SU-DHL-6 (cell line): ENCODE measurements around the gene ARMC9.

Source experiments
- H2AFZ ChIP-seq: fragments of 200-600 bp; sonication (generic); 2 replicates; pipeline ENCODE4 v1.6.1; 2014; ENCODE audit warnings: low read depth, mild to moderate bottlenecking, moderate library complexity, mixed read lengths, antibody characterized with exemption, low read length; ENCODE audit not compliant: severe bottlenecking
- H3F3A ChIP-seq: fragments of 200-600 bp; shearing (Covaris generic); 2 replicates; pipeline ENCODE4 v1.6.0; 2016; ENCODE audit warnings: antibody characterized with exemption, mild to moderate bottlenecking; ENCODE audit not compliant: insufficient read depth
- H3K27ac ChIP-seq: fragments of 200-600 bp; sonication (generic); 2 replicates; pipeline ENCODE4 v1.5.1; 2016; ENCODE audit warnings: low read depth, mild to moderate bottlenecking, low read length, moderate library complexity, mixed read lengths
- H3K27me3 ChIP-seq: fragments of 200-600 bp; sonication (generic), shearing (Covaris generic); 2 replicates; pipeline ENCODE4 v1.6.0; 2014; ENCODE audit warnings: mild to moderate bottlenecking, low read length
- H3K36me3 ChIP-seq: fragments of 200-600 bp; sonication (generic); 2 replicates; pipeline ENCODE4 v1.6.1; 2014; ENCODE audit warnings: mild to moderate bottlenecking, low read length, mixed read lengths
- H3K4me2 ChIP-seq: fragments of 300-600, 200-600 bp; shearing (Covaris generic), sonication (generic); 2 replicates; pipeline ENCODE4 v1.6.0; 2014; ENCODE audit warnings: low read length, low read depth, mild to moderate bottlenecking; ENCODE audit not compliant: poor library complexity, severe bottlenecking
- H3K4me3 ChIP-seq: fragments of 200-600 bp; sonication (generic); 2 replicates; pipeline ENCODE4 v1.5.1; 2014; ENCODE audit warnings: antibody characterized with exemption, low read length, mild to moderate bottlenecking, mixed read lengths; ENCODE audit not compliant: insufficient read depth, poor library complexity, severe bottlenecking
- H3K79me2 ChIP-seq: fragments of 200-600 bp; sonication (generic); 2 replicates; pipeline ENCODE4 v1.6.1; 2014; ENCODE audit warnings: mild to moderate bottlenecking, low read length, moderate library complexity; ENCODE audit not compliant: insufficient read depth
- H3K9ac ChIP-seq: fragments of 200-600 bp; sonication (generic); 2 replicates; pipeline ENCODE4 v1.7.0; 2014; ENCODE audit warnings: mild to moderate bottlenecking, low read length
- H3K9me2 ChIP-seq: fragments of 200-600 bp; sonication (generic); replicated peaks from 2 replicates; pipeline ENCODE4 v1.6.1; 2014; ENCODE audit warnings: low read length; ENCODE audit not compliant: insufficient read depth
- H3K9me3 ChIP-seq: fragments of 200-600 bp; sonication (generic); 2 replicates; pipeline ENCODE4 v1.6.1; 2014; ENCODE audit warnings: low read length, mixed read lengths; ENCODE audit not compliant: insufficient read depth
- H4K20me1 ChIP-seq: fragments of 200-600 bp; sonication (generic); 2 replicates; pipeline ENCODE4 v1.6.1; 2014; ENCODE audit warnings: low read depth, mild to moderate bottlenecking, antibody characterized with exemption, low read length, moderate library complexity, mixed read lengths
- CTCF ChIP-seq: fragments of 200-600 bp; sonication (generic); IDR thresholded peaks from one replicate; pipeline ENCODE4 v1.5.1; 2017; ENCODE audit warnings: antibody characterized with exemption, mild to moderate bottlenecking, low read length, moderate library complexity; ENCODE audit not compliant: insufficient read depth, poor library complexity, severe bottlenecking
- EZH2phosphoT487 ChIP-seq: fragments of 200-600 bp; sonication (generic), shearing (Covaris generic); conservative IDR thresholded peaks from 2 replicates; pipeline ENCODE4 v1.6.1; 2018; ENCODE audit warnings: mild to moderate bottlenecking, antibody characterized with exemption, low read length, moderate library complexity, mixed read lengths

The ARMC9 gene

GRCh38 chr2:231308631-231309428 is 110.4 kb downstream of the ARMC9 start:
- TF ChIP-seq CTCF: no peak
- TF ChIP-seq EZH2phosphoT487: no peak
- no peaks in the 10 kb centered on the region for H3K9me3 ChIP-seq
- H3K27ac ChIP-seq: no peak overlapping the region
- H3K79me2 ChIP-seq: no peaks in the 10 kb centered on the region
- H2AFZ ChIP-seq: no peak overlapping the region
- no peaks in the 10 kb centered on the region for H4K20me1 ChIP-seq
- H3K4me2 ChIP-seq: no peak overlapping the region
- H3K27me3 ChIP-seq: no peaks in the 10 kb centered on the region
- H3K9me2 ChIP-seq: no peaks in the 10 kb centered on the region
- peaks cover 40% of the 10 kb centered on the region for H3F3A ChIP-seq
- H3K9ac ChIP-seq: no peak overlapping the region
- no peak overlapping the region for H3K4me3 ChIP-seq
- H3K36me3 ChIP-seq: no peaks in the 10 kb centered on the region

- H3F3A ChIP-seq: peaks cover 68% of the 10 kb centered on the region
- no peaks in the 10 kb centered on the region for H3K79me2 ChIP-seq
- 0 out of 2 replicates have a peak, but pooled peaks cover under 1% of the 10 kb centered on the region for H3K36me3 ChIP-seq
- H3K4me2 ChIP-seq: peak overlapping the region; percentile 53
- no peaks in the 10 kb centered on the region for H3K9me3 ChIP-seq
- no peaks in the 10 kb centered on the region for H3K27me3 ChIP-seq
- peak overlapping the region; percentile 6 for H2AFZ ChIP-seq
- H4K20me1 ChIP-seq: no peaks in the 10 kb centered on the region
- no peaks in the 10 kb centered on the region for H3K9me2 ChIP-seq
- peak overlapping the region; percentile 99 for H3K27ac ChIP-seq
- TF ChIP-seq EZH2phosphoT487 (no peak), CTCF (no peak)
- peak overlapping the region; percentile 29 for H3K9ac ChIP-seq
- no peak overlapping the region for H3K4me3 ChIP-seq
Observed at GRCh38 chr2:231312066-231312465, 113.6 kb downstream of the ARMC9 start.

DNA sequence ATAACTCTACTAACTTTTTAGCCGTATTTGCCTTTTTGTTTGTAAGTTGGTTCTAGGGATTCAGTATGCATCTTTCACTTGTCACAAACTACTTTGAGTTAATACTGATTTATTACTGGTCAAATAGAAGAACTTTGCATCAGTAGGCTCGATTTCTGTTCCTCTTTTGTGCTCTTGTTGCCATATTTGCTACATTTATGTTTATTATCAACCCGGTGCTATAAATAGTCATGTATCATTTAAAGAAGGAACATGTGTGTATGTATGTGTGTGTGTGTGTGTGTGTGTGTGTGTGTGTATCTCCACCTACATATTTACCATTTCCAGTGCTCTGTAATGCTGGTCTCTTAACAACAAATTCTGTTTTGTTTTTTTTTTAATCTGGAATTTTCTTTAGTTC is 117.5 kb downstream of the ARMC9 start:
- Histone ChIP-seq H3K79me2 (no peaks in the 10 kb centered on the region), H3F3A (peaks cover 74% of the 10 kb centered on the region), H4K20me1 (no peaks in the 10 kb centered on the region), H3K27ac (peak overlapping the region; percentile 99), H3K36me3 (0 out of 2 replicates have a peak, but pooled peaks cover 3% of the 10 kb centered on the region), H3K9ac (0 out of 2 replicates have a peak overlapping the region, but pooled peaks have one; percentile 25), H3K9me3 (no peaks in the 10 kb centered on the region), H3K4me3 (peak overlapping the region; percentile 30), H3K4me2 (peak overlapping the region; percentile 82), H2AFZ (no peak overlapping the region), H3K9me2 (no peaks in the 10 kb centered on the region), H3K27me3 (no peaks in the 10 kb centered on the region)
- TF ChIP-seq CTCF (no peak), EZH2phosphoT487 (no peak)
